ENCODE results near the gene NUP210L. TPM values are rescaled to one million over a fixed set of nuclear protein-coding genes. Genes with fewer than 3 reads are reported as not detected.

NUP210L gene
- total and polyA plus RNA-seq, 2 of the 13 experiments (the other 11 are each of a cell fraction or from before 2014, with no cell fraction given) = not detected

DNA sequence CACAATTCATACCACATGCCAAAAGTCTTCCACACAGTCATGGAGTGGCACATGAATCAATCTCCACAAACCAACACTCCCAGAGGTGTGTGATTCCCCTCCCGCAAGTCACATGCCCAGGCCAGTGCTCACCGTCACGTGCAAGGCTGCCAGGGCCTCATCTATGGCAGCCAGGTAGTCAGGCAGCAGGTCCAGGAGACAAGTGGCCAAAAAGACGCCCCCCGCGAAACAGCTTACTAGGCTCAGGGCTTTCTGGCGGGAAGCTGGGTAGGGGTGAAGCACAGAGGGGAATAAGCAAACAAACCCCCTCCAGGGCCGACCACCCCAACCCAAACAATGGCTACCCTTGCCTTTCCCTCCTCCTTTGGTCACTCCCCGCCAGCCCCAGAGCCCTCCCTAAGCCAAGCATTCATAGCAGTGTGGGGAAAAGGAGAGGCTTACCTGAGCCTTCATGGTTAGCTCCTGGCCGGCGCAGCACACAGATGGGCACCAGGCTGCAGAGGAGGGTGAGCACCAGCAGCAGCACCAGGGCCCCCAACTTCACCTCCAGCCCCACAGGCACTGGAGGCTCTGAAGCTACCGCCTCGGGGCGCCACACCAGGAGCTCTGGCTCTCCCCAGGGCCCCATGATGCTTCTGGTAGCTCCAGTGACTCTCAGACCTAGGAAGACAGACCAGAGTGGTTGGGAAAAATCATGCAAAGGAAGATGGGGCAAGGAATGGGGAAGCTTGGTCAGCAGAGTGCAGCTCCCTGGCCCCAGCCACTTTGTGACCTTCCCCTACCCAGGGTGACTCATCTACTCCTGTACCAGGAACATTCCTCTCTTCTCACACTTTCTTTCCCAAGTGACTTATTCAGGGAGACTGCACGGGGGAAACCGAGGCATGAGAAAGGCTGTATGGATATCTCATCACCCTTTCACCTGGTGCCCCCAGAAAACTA lies 192.5 kb downstream of the NUP210L start (continued):
- TF ChIP-seq, protein P1, sequence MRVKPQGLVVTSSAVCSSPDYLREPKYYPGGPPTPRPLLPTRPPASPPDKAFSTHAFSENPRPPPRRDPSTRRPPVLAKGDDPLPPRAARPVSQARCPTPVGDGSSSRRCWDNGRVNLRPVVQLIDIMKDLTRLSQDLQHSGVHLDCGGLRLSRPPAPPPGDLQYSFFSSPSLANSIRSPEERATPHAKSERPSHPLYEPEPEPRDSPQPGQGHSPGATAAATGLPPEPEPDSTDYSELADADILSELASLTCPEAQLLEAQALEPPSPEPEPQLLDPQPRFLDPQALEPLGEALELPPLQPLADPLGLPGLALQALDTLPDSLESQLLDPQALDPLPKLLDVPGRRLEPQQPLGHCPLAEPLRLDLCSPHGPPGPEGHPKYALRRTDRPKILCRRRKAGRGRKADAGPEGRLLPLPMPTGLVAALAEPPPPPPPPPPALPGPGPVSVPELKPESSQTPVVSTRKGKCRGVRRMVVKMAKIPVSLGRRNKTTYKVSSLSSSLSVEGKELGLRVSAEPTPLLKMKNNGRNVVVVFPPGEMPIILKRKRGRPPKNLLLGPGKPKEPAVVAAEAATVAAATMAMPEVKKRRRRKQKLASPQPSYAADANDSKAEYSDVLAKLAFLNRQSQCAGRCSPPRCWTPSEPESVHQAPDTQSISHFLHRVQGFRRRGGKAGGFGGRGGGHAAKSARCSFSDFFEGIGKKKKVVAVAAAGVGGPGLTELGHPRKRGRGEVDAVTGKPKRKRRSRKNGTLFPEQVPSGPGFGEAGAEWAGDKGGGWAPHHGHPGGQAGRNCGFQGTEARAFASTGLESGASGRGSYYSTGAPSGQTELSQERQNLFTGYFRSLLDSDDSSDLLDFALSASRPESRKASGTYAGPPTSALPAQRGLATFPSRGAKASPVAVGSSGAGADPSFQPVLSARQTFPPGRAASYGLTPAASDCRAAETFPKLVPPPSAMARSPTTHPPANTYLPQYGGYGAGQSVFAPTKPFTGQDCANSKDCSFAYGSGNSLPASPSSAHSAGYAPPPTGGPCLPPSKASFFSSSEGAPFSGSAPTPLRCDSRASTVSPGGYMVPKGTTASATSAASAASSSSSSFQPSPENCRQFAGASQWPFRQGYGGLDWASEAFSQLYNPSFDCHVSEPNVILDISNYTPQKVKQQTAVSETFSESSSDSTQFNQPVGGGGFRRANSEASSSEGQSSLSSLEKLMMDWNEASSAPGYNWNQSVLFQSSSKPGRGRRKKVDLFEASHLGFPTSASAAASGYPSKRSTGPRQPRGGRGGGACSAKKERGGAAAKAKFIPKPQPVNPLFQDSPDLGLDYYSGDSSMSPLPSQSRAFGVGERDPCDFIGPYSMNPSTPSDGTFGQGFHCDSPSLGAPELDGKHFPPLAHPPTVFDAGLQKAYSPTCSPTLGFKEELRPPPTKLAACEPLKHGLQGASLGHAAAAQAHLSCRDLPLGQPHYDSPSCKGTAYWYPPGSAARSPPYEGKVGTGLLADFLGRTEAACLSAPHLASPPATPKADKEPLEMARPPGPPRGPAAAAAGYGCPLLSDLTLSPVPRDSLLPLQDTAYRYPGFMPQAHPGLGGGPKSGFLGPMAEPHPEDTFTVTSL (CRISPR knock-in tag; IDR thresholded peaks at IDR 0.05; ENCODE audit: borderline replicate concordance) = no peak
- TF ChIP-seq, protein P2, sequence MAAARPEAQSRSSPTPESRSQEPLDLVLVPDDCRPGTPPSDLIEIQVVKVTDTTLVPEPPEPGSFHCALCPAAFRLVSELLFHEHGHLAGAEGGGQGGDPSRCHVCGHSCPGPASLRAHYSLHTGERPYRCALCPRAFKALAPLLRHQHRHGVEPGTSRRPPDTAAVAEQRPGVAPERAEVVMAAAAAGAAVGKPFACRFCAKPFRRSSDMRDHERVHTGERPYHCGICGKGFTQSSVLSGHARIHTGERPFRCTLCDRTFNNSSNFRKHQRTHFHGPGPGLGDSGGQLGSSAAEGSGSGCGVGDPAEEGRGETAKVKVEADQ (CRISPR knock-in tag; IDR thresholded peaks at IDR 0.05; ENCODE audit: borderline replicate concordance) = no peak
- TF ChIP-seq NFKBIZ (CRISPR knock-in tag; IDR thresholded peaks at IDR 0.05) (no peak), YY1 (IDR thresholded peaks at IDR 0.05; ENCODE audit: insufficient read depth, insufficient replicate concordance, low read depth, low read length) (no peak), RBM22 (optimal IDR thresholded peaks at IDR 0.05; ENCODE audit: low read length) (no peak), SETDB1 (CRISPR knock-in tag; IDR thresholded peaks at IDR 0.05; ENCODE audit: borderline replicate concordance) (no peak), SOX6 (IDR thresholded peaks at IDR 0.05) (no peak), SOX6 (CRISPR knock-in tag; IDR thresholded peaks at IDR 0.05) (no peak), GPBP1L1 (CRISPR knock-in tag; IDR thresholded peaks at IDR 0.05) (no peak), HINFP (CRISPR knock-in tag; IDR thresholded peaks at IDR 0.05; ENCODE audit: low read depth) (no peak), ZFYVE20 (CRISPR knock-in tag; IDR thresholded peaks at IDR 0.05; ENCODE audit: borderline replicate concordance, low read depth) (no peak), HNRNPH1 (optimal IDR thresholded peaks at IDR 0.05; ENCODE audit: low read depth, low read length) (no peak), REL (CRISPR knock-in tag; conservative IDR thresholded peaks at IDR 0.05) (no peak)
- TF ChIP-seq, protein P3, sequence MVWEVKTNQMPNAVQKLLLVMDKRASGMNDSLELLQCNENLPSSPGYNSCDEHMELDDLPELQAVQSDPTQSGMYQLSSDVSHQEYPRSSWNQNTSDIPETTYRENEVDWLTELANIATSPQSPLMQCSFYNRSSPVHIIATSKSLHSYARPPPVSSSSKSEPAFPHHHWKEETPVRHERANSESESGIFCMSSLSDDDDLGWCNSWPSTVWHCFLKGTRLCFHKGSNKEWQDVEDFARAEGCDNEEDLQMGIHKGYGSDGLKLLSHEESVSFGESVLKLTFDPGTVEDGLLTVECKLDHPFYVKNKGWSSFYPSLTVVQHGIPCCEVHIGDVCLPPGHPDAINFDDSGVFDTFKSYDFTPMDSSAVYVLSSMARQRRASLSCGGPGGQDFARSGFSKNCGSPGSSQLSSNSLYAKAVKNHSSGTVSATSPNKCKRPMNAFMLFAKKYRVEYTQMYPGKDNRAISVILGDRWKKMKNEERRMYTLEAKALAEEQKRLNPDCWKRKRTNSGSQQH (CRISPR knock-in tag; IDR thresholded peaks at IDR 0.05; ENCODE audit: low read depth) = no peak
- TF ChIP-seq, protein P4, sequence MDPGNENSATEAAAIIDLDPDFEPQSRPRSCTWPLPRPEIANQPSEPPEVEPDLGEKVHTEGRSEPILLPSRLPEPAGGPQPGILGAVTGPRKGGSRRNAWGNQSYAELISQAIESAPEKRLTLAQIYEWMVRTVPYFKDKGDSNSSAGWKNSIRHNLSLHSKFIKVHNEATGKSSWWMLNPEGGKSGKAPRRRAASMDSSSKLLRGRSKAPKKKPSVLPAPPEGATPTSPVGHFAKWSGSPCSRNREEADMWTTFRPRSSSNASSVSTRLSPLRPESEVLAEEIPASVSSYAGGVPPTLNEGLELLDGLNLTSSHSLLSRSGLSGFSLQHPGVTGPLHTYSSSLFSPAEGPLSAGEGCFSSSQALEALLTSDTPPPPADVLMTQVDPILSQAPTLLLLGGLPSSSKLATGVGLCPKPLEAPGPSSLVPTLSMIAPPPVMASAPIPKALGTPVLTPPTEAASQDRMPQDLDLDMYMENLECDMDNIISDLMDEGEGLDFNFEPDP (CRISPR knock-in tag; conservative IDR thresholded peaks at IDR 0.05) = no peak

All from HepG2 (cell line).